OCI-LY1 (cell line): Measurements from ENCODE around the gene NRGN.

Source experiments
- H2AFZ ChIP-seq: fragments of 200-600 bp; sonication (generic), shearing (Covaris generic); 2 replicates; pipeline ENCODE4 v1.6.0; 2014; ENCODE audit warnings: antibody characterized with exemption, mild to moderate bottlenecking, low read length
- H3F3A ChIP-seq: fragments of 200-600 bp; sonication (generic), shearing (Covaris generic); 2 replicates; pipeline ENCODE4 v1.6.0; 2014; ENCODE audit warnings: mild to moderate bottlenecking, antibody characterized with exemption, low read length, moderate library complexity; ENCODE audit not compliant: insufficient read depth
- H3K27ac ChIP-seq: fragments of 200-600 bp; sonication (generic); 2 replicates; pipeline ENCODE4 v1.5.1; 2014; ENCODE audit warnings: low read length, mixed run types, mild to moderate bottlenecking, low read depth; ENCODE audit not compliant: poor library complexity, severe bottlenecking
- H3K27me3 ChIP-seq: fragments of 200-600 bp; sonication (generic); 2 replicates; pipeline ENCODE4 v1.6.0; 2014; ENCODE audit warnings: antibody characterized with exemption, mild to moderate bottlenecking, low read length, moderate library complexity; ENCODE audit not compliant: insufficient read depth
- H3K36me3 ChIP-seq: fragments of 200-600 bp; sonication (generic); 2 replicates; pipeline ENCODE4 v1.6.1; 2014; ENCODE audit warnings: mild to moderate bottlenecking, antibody characterized with exemption, low read length, moderate library complexity, mixed read lengths; ENCODE audit not compliant: insufficient read depth
- H3K4me1 ChIP-seq: fragments of 200-600 bp; sonication (generic); 2 replicates; pipeline ENCODE4 v1.5.1; 2014; ENCODE audit warnings: mild to moderate bottlenecking, low read length, moderate library complexity; ENCODE audit not compliant: insufficient read depth, severe bottlenecking
- H3K4me2 ChIP-seq: fragments of 200-600 bp; sonication (generic), shearing (Covaris generic); 2 replicates; pipeline ENCODE4 v1.6.1; 2014; ENCODE audit warnings: low read length
- H3K4me3 ChIP-seq: fragments of 200-600 bp; sonication (generic); 2 replicates; pipeline ENCODE4 v1.5.1; 2014; ENCODE audit warnings: low read length, low read depth, mild to moderate bottlenecking, mixed read lengths; ENCODE audit not compliant: poor library complexity, severe bottlenecking
- H3K79me2 ChIP-seq: fragments of 200-600 bp; shearing (Covaris generic); 2 replicates; pipeline ENCODE4 v1.6.1; 2016; ENCODE audit warnings: mixed run types, low read length, mixed read lengths; ENCODE audit not compliant: insufficient read depth
- H3K9ac ChIP-seq: fragments of 200-600 bp; sonication (generic), shearing (Covaris generic); 2 replicates; pipeline ENCODE4 v1.6.1; 2014; ENCODE audit warnings: mild to moderate bottlenecking, low read length, mixed read lengths
- H3K9me2 ChIP-seq: fragments of 200-600 bp; sonication (generic), shearing (Covaris generic); 2 replicates; pipeline ENCODE4 v1.6.1; 2014; ENCODE audit warnings: low read depth, mild to moderate bottlenecking, low read length, mixed read lengths
- H3K9me3 ChIP-seq: fragments of 200-600 bp; shearing (Covaris generic); 2 replicates; pipeline ENCODE4 v1.6.1; 2014; ENCODE audit warnings: low read length, mixed read lengths
- H4K20me1 ChIP-seq: fragments of 200-600 bp; sonication (generic), shearing (Covaris generic); 2 replicates; pipeline ENCODE4 v1.6.0; 2016; ENCODE audit warnings: mild to moderate bottlenecking, low read length; ENCODE audit not compliant: insufficient read depth
- EZH2 ChIP-seq: fragments of 200-600 bp; sonication (generic), shearing (Covaris generic); IDR thresholded peaks from 2 replicates; pipeline ENCODE4 v1.8.0; 2017; ENCODE audit warnings: borderline replicate concordance, mixed run types, mild to moderate bottlenecking, antibody characterized with exemption, low read length, moderate library complexity, mixed read lengths
- TF ChIP-seq, protein P1 (sequence below): fragments of 200-600 bp; sonication (generic), shearing (Covaris generic); IDR thresholded peaks from 2 replicates; pipeline ENCODE4 v1.5.1; 2017; ENCODE audit warnings: mild to moderate bottlenecking, antibody characterized with exemption, low read length, moderate library complexity, mixed read lengths

Gene NRGN

DNA sequence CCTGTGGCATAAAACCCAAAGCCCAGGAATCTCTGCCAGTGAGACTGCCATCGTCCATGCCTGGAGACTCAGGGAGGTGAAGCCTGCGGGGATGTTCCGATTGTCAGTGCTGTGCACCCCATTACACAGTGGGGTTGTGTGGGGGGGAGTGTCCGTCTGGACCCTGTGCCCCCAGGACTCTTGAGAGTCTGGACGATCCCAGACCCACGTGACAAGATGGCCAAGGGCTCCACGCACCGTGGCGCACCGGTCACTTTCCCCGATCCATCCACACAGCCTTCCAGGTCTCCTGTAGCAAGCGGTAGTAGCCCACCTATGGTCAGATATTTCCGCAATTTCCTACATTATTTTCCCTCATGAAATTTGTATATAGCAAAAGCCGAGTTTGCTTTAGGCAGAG, 20.9 kb upstream of the NRGN start:
- Histone ChIP-seq H3K79me2 (no peaks in the 10 kb centered on the region), H3F3A (no peaks in the 10 kb centered on the region), H3K9ac (no peak overlapping the region), H3K9me3 (no peaks in the 10 kb centered on the region), H3K27me3 (no peaks in the 10 kb centered on the region), H2AFZ (no peak overlapping the region), H3K4me1 (no peaks in the 10 kb centered on the region), H4K20me1 (no peaks in the 10 kb centered on the region), H3K9me2 (no peaks in the 10 kb centered on the region), H3K4me2 (no peak overlapping the region), H3K27ac (no peak overlapping the region), H3K36me3 (no peaks in the 10 kb centered on the region), H3K4me3 (no peak overlapping the region)
- TF ChIP-seq, protein P1, sequence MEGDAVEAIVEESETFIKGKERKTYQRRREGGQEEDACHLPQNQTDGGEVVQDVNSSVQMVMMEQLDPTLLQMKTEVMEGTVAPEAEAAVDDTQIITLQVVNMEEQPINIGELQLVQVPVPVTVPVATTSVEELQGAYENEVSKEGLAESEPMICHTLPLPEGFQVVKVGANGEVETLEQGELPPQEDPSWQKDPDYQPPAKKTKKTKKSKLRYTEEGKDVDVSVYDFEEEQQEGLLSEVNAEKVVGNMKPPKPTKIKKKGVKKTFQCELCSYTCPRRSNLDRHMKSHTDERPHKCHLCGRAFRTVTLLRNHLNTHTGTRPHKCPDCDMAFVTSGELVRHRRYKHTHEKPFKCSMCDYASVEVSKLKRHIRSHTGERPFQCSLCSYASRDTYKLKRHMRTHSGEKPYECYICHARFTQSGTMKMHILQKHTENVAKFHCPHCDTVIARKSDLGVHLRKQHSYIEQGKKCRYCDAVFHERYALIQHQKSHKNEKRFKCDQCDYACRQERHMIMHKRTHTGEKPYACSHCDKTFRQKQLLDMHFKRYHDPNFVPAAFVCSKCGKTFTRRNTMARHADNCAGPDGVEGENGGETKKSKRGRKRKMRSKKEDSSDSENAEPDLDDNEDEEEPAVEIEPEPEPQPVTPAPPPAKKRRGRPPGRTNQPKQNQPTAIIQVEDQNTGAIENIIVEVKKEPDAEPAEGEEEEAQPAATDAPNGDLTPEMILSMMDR, result no peak
- TF ChIP-seq EZH2, result no peak

DNA sequence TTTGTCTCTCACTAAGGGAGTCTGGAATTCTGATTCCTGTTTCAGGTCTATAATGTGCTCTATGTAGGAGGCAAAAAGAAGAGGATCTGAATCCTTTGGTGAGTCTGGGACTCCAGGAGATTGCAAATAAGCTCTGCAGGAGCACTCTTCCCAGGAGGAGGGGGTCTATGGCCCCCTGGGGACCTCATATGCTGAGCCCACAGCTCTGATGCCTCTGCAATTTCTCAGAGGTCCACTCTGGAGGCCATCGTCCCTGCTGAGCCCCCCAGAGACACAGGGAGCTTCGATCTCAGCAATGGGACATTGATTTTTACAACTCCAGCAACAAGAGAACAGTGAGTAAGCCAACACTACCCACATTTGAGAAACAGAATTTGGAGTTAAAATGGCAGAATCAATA, 20.2 kb upstream of the NRGN start:
- H3K9me3 ChIP-seq, result no peaks in the 10 kb centered on the region
- H3K27ac ChIP-seq, result no peak overlapping the region
- no peak overlapping the region for H3K4me3 ChIP-seq
- no peak overlapping the region for H2AFZ ChIP-seq
- no peaks in the 10 kb centered on the region for H3K79me2 ChIP-seq
- H3K9me2 ChIP-seq, result no peaks in the 10 kb centered on the region
- no peak overlapping the region for H3K4me2 ChIP-seq
- no peaks in the 10 kb centered on the region for H3K36me3 ChIP-seq
- H3K9ac ChIP-seq, result no peak overlapping the region
- no peaks in the 10 kb centered on the region for H4K20me1 ChIP-seq
- H3K27me3 ChIP-seq, result no peaks in the 10 kb centered on the region
- no peaks in the 10 kb centered on the region for H3F3A ChIP-seq
- no peaks in the 10 kb centered on the region for H3K4me1 ChIP-seq
- TF ChIP-seq EZH2, result no peak
- TF ChIP-seq, protein P1, result no peak

DNA sequence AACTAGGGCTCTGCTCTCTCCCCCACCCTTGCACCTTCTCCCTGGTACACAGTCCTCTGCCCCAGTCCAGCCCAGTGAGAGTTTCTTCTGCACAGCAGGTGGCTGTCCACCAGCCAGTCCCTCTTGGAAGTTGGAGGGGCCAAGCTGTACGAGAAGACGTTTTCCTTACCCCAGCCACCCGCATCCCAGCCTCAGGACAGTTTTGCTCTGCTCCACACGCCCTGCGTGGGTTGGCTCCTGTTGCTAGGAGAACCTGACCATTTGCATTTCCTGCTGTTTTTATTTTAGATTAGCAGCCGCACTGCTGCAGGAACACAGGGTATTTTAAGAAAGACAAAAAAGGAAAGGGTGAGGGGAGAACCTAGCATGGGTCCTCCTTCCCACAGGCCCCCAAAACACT, 17.6 kb upstream of the NRGN start:
- Histone ChIP-seq H3K4me2 (no peak overlapping the region), H3K36me3 (no peaks in the 10 kb centered on the region), H3K27ac (no peak overlapping the region), H3K4me3 (no peak overlapping the region), H3F3A (no peaks in the 10 kb centered on the region), H4K20me1 (no peaks in the 10 kb centered on the region), H3K9ac (no peak overlapping the region), H3K9me2 (no peaks in the 10 kb centered on the region), H3K79me2 (no peaks in the 10 kb centered on the region), H2AFZ (no peak overlapping the region), H3K4me1 (peaks cover 7% of the 10 kb centered on the region), H3K27me3 (no peaks in the 10 kb centered on the region), H3K9me3 (no peaks in the 10 kb centered on the region)
- TF ChIP-seq, protein P1, result no peak
- TF ChIP-seq EZH2, result no peak
